GM21723 (cell line): Measurements from ENCODE around the gene MIPOL1.
"Not testable (repeated sequence)": the region's sequence is repeated elsewhere in the genome, so short reads cannot be mapped to it uniquely, and the experiment has no call there.

Experiments used
- ATAC-seq: cut with Tn5 transposase; IDR thresholded peaks from one replicate; pipeline ENCODE4 v1.9.1; 2021; ENCODE audit warnings: mild to moderate bottlenecking, moderate library complexity; ENCODE audit not compliant: unreplicated experiment

Gene MIPOL1

DNA sequence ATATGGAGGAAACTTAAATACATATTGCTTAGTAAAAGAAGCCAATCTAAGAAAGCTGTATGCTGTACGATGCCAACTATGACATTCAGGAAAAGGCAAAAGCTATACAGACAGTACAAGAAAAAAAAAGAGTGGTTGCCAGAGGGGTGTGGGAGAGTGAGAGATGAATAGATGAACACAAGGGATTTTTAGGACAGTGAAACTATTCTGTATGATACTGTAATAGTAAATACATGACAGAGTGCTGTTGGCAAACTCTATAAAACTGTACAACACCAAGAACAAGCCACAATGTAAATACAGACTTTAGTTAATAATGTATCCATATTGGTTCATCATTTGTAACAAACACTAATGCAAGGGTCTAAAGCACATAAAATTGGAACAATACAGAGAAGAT is 10.9 kb upstream of the MIPOL1 start:
- no peak for ATAC-seq

DNA sequence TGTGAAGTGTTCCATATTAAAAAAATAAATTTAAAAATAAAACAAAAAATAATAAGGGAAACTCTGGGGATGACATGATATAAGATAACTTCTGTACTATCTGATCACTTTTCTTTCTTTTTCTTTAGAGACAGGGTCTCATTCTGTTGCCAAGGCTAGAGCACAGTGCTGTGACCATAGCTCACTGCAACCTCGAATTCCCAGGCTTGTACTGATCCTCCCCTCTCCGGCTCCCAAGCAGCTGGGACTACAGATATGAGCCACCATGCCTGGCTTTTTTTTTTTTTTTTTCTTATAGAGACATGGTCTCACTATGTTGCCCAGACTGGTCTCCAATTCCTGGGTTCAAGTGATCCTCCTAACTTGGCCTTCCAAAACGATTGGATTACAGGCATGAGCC is 10.4 kb upstream of the MIPOL1 start:
- no peak for ATAC-seq

DNA sequence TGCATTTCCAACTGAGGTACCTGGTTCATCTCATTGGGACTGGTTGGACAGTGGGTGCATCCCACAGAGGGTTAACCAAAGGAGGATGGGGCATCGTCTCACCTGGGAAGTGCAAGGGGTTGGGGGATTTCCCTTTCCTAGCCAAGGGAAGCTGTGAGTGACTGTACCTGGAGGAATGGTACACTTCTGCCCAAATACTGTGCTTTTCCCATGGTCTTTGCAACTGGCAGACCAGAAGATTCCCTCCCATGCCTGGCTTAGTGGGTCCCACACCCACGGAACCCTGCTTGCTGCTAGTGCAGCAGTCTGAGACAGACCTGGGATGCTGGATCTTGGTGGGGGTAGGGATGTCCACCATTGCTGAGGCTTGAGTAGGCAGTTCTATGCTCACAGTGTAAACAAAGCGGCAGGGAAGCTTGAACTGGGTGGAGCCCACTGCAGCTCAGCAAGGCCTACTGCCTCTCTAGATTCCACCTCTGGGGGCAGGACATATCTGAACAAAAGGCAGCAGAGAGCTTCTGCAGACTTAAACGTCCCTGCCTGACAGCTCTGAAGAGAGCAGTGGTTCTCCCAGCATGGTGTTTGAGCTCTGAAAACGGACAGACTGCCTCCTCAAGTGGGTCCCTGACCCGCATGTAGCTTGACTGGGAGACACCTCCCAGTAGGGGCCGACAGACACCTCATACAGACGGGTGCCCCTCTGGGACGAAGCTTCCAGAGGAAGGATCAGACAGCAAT is 9.7 kb upstream of the MIPOL1 start:
- not testable (repeated sequence) for ATAC-seq

DNA sequence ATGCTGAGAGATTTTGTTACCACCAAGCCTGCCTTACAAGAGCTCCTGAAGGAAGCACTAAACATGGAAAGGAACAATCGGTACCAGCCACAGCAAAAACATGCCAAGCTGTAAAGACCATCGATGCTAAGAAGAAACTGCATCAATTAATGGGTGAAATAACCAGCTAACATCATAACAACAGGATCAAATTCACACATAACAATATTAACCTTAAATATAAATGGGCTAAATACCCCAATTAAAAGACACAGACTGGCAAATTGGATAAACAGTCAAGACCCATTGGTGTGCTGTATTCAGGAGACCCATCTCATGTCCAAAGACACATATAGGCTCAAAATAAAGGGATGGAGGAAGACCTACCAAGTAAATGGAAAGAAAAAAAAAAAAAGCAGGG is 8.0 kb upstream of the MIPOL1 start:
- not testable (repeated sequence) for ATAC-seq

DNA sequence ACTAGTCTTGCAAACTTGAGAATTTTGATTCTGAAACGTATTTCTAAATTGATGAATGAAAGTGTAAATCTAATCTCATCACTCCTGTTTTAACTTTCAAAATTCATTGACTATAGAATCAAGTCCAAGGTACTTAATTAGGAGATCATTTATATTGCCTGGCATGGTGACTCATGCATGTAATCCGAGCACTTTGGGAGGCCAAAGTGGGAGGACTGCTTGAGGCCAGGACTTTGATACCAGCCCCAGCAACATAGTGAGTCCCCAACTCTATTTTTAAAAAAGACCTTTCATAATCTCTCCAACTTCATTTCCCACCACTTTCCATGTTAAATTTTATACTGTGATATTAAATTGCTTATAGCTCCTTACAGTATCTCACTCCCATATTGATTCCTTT is 3.0 kb upstream of the MIPOL1 start:
- no peak for ATAC-seq

DNA sequence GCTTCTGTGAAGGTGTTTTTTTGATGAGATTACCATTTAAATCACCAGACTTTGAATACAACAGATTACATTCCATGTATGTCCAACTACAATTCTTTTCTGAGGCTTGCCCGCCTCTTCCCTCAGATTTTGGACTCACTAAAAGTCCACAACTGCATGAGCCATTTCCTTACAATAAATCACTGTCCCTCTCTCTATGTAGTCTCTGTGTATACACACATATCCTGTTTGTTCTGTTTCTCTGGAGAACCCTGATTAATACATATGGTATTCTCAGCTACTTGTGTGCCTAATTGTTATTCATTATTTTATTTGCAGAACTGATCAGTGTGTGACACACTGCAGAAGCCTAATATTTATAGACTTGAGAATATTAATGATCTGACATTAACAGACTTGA is 2.4 kb upstream of the MIPOL1 start:
- ATAC-seq, result no peak

DNA sequence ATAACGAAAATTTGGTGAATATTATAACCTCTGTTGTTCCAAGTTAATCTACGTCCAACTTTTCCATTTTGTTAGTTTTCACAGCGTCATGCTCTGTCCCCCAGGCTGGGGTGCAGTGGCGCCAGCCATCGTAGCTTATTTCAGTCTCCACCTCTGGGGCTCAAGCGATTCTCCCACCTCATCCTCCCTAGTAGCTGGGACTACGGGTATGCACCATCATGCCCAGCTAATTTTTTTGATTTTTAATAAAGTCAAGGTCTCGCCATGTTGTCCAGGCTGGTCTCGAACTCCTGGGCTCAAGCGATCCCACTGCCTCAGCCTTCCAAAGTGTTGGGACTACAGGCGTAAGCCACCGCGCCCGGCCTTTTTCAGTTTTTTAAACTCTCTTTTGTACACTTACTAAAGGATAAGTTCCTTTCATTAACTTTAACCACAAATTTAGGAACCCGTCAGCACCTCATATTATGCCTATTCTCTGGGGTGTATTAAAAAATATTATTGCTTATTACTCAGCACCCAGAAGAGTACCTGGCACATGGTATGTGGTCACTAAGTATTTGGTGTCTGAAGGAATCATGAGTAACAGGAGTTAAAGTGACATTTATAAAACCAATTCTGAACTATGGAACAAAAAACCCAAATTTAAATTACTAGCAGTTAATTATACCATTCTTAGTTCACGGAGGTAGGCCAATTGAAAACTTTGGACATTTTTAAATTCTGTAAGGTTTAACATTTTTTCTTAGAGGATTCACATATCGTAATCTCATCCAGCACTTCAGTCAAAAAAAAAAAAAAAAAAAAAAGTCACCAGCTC is 925 bp upstream of the MIPOL1 start:
- ATAC-seq, result no peak

DNA sequence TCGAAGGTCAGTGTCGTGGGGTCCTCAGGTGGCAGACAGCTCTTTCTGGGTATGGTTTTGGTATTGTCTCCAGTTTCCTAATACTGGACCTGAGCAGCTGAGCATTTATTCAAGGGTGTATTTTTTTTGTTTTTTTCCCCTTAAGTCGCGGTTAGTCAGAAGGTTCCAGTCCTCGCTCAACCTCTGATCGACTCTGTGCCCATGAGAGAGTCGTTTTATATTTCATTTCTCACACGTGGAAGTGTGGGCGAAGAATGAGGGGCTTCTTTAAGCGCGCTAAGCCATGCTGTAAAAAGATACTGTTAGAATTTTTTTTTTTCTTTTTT is 499 bp downstream of the MIPOL1 start:
- ATAC-seq, result no peak

DNA sequence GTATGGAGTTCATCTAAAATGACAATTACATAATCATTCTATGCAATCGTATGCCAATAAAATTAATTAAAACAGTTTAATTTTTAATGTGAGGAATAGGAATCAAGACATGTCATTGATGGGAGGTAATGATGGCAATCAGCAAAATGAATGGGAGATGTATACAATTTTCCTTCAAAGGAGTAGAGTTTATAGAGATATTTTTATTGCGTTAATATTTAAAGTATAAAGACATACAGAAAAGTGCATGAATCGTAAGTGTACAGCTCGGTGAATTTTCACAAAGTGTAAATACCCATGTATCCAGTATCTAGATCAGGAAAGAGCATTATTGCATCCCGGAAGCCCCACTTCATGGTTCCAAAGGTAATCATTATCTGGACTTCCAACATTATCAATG is 1.2 kb downstream of the MIPOL1 start:
- no peak for ATAC-seq

DNA sequence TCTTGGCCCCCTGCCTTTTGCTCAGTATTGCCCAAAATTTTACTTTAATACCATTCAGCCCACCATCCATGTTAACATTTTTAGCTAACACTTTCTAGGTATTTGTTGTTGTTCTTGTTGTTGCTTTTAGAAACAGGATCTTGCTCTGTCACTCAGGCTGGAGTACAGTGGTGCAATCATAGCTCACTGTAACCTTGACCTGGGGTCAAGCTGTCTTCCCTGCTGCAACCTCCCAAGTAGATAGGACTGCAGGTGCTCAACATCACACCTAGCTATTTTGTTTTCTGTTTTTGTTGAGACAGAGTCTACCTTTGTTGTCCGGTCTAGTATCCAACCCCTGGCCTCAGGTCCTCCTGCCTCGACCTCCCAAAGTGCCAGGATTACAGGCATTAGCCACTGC is 4.0 kb downstream of the MIPOL1 start:
- no peak for ATAC-seq

DNA sequence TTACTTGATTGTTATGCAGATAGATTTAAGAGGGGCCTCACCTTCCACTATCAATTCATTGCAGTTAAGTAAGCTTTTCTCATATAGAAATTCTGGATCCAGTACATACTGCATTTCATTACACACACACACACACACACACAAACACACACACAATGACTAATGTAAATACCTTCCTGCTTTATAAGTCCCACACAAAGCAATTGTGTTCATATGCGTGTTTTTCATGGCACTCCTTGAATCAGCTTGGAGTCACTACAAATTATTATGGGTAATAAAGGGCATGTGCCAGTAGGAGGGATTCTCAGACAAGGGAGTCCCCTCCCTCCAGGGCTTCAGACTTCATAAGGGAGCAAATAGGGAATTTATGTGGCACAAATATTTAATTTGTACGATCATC is 4.5 kb downstream of the MIPOL1 start:
- no peak for ATAC-seq

DNA sequence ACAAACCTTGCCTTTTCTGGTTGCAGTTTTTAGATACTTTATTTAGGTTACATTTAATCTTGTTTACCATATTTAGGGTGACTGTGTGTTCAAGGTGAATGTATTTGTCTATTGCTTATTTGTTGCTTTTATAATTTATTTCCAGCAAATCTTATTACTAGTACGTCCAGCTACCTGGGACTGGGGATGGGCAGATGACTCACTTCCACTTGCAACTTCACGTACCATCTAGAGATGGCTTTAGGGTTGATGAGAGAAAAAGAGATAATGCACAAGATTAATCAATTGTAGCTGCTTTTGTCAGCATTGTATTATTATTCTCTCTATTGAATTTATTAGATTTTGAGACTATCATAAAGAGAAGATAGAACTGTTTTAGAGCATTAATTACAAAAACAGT is 5.1 kb downstream of the MIPOL1 start:
- ATAC-seq, result no peak

DNA sequence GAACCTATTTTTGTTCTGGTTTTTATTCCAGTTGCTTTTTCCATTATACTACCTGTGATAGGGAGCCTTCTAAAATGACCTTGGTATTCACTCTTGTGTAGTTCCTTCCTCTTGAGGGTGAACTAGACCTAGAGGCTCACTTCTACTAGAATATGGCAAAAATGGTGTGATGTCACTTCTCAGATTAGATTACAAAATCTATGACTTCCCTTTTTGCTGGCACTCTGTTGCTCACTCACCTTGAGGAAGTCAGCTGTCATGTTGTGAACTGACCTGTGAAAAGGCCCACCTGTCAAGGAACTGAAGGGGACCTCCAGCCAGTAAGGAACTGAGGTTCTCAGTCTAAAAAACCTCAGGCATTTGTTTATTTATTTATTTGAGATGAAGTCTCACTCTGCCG is 5.7 kb downstream of the MIPOL1 start:
- ATAC-seq, result no peak

DNA sequence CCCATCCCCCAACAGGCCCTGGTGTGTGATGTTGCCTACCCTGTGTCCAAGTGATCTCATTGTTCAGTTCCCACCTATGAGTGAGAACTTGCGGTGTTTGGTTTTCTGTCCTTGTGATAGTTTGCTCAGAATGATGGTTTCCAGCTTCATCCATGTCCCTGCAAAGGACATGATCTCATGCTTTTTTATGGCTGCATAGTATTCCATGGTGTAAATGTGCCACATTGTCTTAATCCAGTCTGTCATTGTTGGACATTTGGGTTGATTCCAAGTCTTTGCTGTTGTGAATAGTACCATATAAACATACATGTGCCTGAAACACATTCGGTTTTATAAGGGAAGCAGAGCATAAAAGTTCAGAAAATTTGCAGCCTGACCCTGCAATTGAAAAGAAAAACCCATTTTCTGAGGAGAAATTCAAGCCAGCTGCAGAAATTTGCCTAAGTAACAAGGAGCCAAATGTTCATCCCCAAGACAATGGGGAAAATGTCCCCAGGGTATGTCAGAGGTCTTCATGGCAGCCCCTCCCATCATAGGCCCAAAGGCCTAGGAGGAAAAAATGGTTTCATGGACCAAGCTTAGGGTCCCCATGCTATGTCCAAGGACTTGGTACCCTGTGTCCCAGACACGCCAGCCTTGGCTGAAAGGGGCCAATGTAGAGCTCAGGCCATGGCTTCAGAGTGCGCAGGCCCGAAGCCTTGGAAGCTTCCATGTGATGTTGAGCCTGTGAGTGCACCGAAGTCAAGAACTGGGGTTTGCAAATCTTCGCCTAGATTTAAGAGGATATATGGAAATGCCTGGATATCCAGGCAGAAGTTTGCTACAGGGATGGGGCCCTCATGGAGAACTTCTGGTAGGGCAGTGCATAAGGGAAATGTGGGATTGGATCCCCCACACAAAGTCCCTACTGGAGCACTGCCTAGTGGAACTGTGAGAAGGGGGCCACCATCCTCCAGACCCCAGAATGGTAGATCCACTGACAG is 8.2 kb downstream of the MIPOL1 start:
- not testable (repeated sequence) for ATAC-seq

DNA sequence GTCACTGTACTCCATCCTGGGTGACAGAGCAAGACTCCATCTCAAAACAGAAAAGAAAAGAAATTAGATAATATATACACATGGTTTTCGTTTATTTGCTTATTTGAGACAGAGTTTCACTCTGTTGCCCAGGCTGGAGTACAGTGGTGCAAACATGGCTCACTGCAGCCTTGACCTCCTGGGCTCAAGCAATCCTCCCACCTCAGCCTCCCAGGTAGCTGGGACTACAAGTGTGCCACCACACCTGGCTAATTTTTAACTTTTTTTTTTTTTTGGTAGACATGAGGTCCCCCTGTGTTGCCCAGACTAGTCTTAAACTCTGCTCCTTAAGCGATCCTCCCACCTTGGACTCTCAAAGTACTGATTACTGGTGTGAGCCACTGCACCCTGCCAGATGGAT is 11.9 kb downstream of the MIPOL1 start:
- ATAC-seq, result not testable (repeated sequence)

DNA sequence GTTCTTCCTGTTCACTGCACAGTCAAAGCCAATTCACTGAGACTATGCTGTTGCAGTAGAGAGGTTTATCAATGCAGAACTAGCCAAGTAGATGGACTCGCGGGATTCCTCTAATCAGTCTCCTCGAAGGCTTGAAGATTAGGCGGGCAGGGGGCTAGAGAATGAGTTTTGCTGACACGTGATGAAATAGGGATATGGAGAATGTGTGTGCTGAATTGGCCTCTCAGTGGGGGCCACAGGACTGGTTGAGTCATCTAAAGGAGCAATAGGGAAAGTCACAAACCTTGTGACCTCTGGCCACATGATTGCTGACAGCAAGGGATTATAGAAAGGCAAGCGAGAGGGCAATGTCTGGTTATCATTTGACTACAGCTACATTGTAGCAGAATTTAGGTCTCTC is 12.7 kb downstream of the MIPOL1 start:
- ATAC-seq, result no peak

DNA sequence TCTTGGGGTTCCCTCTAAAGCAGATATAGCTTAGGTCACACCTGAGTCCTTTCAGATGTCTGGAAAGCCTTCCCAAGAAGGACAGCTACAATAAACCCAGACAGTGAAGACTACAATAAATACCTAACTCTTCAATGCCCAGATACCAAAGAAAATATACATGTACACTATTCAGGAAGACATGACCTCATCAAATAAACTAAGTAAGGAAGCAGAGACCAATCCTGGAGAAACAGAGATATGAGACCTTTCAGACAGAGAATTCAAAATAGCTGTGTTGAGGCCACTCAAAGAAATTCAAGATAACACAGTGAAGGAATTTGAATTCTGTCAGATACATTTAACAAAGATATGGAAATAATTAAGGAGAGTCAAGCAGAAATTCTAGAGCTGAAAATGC is 15.3 kb downstream of the MIPOL1 start:
- ATAC-seq, result no peak

DNA sequence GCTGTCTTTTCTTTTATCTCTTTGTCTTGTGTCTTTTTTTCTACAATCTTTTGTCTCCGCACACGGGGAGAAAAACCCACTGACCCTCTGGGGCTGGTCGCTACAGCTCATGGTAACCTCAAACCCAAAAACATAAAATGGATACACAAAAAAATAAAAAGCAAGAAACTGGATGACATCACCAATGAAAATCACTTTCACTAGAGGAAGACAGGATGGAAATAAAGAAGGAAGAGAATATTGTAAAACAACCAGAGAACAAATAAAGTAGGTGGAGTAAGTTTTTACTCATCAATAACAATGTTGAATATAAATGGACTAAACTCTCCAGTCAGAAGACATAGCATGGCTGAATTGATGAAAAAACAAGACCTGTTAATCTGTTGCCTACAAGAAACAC is 17.6 kb downstream of the MIPOL1 start:
- no peak for ATAC-seq

DNA sequence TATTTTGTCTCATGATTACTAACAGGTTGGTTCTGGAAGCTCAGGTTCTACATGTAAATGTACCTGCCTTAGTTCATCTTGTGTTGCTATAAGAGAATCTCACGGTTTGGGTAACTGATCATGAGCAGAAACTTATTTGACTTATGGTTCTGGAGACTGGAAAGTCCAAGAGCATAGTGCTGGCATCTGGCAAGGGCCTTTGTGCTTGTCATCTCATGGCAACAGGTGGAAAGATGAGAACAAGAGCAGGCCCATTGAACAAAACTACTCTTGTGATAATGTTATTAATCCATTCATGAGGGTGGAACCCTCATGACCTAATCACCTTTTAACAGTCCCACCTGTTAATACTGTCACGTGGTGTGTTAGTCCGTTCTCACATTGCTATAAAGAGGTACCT is 23.3 kb downstream of the MIPOL1 start:
- no peak for ATAC-seq

DNA sequence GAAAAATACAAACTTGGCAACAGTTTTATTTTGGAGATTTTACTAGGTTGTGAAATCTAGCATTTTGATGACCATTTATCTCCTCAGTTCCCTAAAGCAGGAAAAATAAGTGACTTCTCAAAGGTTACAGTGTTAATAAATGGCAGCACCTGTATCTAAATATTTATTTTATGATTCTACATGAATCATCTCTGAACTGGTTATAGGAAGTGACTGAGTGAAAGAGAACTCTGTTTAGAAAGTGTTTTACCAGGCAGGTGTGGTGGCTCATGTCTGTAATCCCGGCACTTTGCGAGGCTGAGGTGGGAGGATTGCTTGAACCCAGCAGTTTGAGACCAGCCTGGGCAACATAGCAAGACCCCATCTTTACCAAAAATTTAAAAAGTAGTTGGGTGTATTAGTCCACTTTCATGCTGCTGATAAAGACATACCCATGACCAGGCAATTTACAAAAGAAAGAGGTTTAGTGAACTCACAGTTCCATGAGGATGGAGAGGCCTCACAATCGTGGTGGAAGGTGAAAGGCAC is 26.3 kb downstream of the MIPOL1 start:
- no peak for ATAC-seq

DNA sequence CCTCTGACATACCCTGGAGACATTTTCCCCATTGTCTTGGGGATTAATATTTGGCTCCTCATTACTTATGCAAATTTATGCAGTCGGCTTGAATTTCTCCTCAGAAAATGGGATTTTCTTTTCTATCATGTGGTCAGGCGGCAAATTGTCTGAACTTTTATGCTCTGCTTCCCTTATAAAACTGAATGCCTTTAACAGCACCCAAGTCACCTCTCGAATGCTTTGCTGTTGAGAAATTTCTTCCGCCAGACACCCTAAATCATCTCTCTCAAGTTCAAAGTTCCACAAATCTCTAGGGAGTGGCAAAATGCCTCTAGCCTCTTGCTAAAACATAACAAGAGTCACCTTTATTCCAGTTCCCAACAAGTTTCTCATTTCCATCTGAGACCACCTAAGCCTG is 27.9 kb downstream of the MIPOL1 start:
- ATAC-seq, result not testable (repeated sequence)
